ENCODE measurements around the gene CYB561A3. TPM values are rescaled to one million over a fixed set of nuclear protein-coding genes. Genes with fewer than 3 reads are reported as not detected.

Gene CYB561A3
- total RNA-seq, 6 donors from 2014 or later = 30.3 to 113 (median 50.4) TPM

DNA sequence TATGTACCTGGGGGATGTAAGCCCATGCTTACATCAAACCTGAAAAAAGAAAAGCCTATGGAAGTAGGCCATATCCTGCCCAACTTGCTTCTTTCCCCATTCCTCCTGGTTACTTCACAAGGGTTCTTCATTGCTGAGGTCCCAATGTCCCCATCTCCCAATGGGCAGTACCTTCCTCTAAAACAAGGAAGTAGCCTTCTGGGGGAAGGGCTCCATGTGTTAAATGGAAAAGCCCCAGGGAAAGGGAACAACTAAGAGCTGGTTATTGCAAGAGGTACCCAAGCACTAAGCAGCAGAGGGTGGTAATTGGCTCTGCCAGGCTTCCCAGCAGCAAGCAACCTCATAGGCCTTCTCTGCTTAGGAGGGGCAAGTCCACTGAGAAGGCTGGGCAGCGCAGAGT is 42.0 kb upstream of the CYB561A3 start:
- Histone ChIP-seq H3K27me3 (no peaks in the 10 kb centered on the region), H3K36me3 (peaks cover 24 to 81% (median 57%) of the 10 kb centered on the region in 4 donors), H3K4me3 (no peak overlapping the region), H3K4me1 (no peaks in the 10 kb centered on the region), H3K27ac (no peak overlapping the region), H3K9me3 (no peaks in the 10 kb centered on the region)
- WGBS, 2 donors = 93 to 95% methylated on average over 1 of the region's 1 CpG
- no peak for DNase-seq
- TF ChIP-seq POLR2AphosphoS5 (IDR thresholded peaks at IDR 0.05) (no peak), POLR2A (IDR thresholded peaks at IDR 0.05) (no peak), EP300 (IDR thresholded peaks at IDR 0.05) (no peak)
- TF ChIP-seq, protein P1, sequence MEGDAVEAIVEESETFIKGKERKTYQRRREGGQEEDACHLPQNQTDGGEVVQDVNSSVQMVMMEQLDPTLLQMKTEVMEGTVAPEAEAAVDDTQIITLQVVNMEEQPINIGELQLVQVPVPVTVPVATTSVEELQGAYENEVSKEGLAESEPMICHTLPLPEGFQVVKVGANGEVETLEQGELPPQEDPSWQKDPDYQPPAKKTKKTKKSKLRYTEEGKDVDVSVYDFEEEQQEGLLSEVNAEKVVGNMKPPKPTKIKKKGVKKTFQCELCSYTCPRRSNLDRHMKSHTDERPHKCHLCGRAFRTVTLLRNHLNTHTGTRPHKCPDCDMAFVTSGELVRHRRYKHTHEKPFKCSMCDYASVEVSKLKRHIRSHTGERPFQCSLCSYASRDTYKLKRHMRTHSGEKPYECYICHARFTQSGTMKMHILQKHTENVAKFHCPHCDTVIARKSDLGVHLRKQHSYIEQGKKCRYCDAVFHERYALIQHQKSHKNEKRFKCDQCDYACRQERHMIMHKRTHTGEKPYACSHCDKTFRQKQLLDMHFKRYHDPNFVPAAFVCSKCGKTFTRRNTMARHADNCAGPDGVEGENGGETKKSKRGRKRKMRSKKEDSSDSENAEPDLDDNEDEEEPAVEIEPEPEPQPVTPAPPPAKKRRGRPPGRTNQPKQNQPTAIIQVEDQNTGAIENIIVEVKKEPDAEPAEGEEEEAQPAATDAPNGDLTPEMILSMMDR (IDR thresholded peaks at IDR 0.05) = no peak
- ATAC-seq (ENCODE audit: low FRiP score in 2 of 2) = no peak

DNA sequence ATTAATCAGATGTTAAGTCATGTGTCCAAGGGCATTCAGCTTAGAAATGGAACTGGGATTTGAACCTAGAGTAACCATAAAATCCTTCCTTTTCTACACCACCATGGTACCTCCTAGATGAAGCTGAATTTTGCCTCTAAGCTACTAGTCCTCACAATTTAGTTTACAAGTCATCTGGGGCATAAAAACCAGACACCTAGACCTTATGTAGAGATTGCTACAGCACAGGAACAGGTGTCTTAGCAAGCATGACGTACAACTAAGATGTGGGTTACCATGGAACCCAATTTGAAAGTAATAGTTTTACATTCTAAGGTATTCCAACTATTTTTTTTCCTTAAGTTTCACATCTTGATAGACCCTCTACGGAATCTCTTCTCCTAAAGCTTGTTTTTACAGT is 39.9 kb upstream of the CYB561A3 start:
- TF ChIP-seq POLR2A (IDR thresholded peaks at IDR 0.05) (no peak), EP300 (IDR thresholded peaks at IDR 0.05) (no peak), POLR2AphosphoS5 (IDR thresholded peaks at IDR 0.05) (no peak)
- TF ChIP-seq, protein P1 (IDR thresholded peaks at IDR 0.05) = no peak
- Histone ChIP-seq H3K27me3 (no peaks in the 10 kb centered on the region), H3K27ac (no peak overlapping the region), H3K36me3 (peaks cover 21 to 74% (median 45%) of the 10 kb centered on the region in 4 donors), H3K4me3 (no peak overlapping the region), H3K4me1 (no peaks in the 10 kb centered on the region), H3K9me3 (no peaks in the 10 kb centered on the region)
- DNase-seq (no peak), ATAC-seq (ENCODE audit: low FRiP score in 2 of 2) (no peak)
- 86 to 95% methylated on average over 2 of the region's 2 CpGs for WGBS, 2 donors

DNA sequence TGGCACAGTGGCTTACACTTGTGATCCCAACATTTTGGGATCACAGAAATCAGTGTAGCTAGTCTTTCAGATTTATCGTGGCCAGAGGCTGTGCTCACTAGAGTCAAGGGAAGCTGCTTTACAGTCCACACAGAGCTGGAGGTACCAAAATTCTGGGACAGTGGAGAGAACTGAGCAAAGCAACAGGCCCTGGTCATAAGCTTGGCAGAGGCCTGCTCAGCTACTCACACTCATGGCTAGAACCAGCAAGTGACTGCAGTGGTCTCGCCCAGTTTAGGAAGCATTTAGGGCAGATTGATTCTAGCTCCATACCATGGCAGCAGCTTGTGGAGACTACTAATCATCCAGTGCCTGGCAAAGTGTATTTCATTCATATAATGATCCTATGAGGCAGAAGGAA is 39.5 kb upstream of the CYB561A3 start:
- H3K4me1 ChIP-seq = no peaks in the 10 kb centered on the region
- ATAC-seq (ENCODE audit: low FRiP score in 2 of 2) (no peak), DNase-seq (no peak)
- H3K9me3 ChIP-seq = no peaks in the 10 kb centered on the region
- no peak overlapping the region for H3K27ac ChIP-seq
- TF ChIP-seq POLR2A (IDR thresholded peaks at IDR 0.05) (no peak), EP300 (IDR thresholded peaks at IDR 0.05) (no peak), POLR2AphosphoS5 (IDR thresholded peaks at IDR 0.05) (no peak)
- TF ChIP-seq, protein P1 (IDR thresholded peaks at IDR 0.05) = no peak
- no peaks in the 10 kb centered on the region for H3K27me3 ChIP-seq
- WGBS, 2 donors = 82 to 100% methylated on average over 2 of the region's 2 CpGs
- peaks cover 21 to 73% (median 42%) of the 10 kb centered on the region in 4 donors for H3K36me3 ChIP-seq
- H3K4me3 ChIP-seq = no peak overlapping the region

DNA sequence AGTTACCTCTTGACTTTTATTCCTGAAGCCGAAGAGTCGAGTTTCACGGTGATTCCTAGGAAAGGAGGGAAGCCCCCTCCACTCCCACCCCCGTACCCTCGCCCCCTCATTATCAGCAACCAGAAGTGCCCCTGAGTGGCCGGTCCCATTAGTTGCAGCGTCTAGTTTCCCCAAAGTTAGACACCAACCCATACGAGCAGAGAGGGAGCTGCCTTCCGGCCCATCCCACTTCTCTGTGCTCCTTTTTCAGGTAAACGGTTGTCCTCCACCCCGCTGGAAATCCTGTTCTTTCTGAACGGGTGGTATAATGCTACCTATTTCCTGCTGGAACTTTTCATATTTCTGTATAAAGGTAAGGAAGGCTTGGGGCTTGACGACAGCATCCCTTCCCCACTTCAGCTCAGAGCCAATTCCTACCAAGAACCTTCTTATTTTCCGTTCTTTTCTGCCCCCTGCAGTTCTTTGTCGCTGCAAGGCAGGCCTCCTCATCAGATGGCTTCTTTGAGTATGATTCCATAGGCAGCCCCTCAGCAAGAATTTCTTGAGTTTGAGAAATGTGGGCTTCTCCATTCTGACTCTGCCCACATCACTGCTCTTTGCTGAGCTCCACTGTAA is 31.4 kb upstream of the CYB561A3 start:
- peaks cover 8 to 16% (median 10%) of the 10 kb centered on the region in 4 donors for H3K4me1 ChIP-seq
- no peaks in the 10 kb centered on the region for H3K9me3 ChIP-seq
- TF ChIP-seq EP300 (IDR thresholded peaks at IDR 0.05) = no peak
- TF ChIP-seq, protein P1 (IDR thresholded peaks at IDR 0.05) = no peak
- no peak for TF ChIP-seq POLR2AphosphoS5 (IDR thresholded peaks at IDR 0.05)
- no peak for TF ChIP-seq POLR2A (IDR thresholded peaks at IDR 0.05)
- 3 to 7% methylated on average over 14 to 15 of the region's 15 CpGs for WGBS, 2 donors
- H3K27ac ChIP-seq = peak overlapping the region; percentile 65 to 94 (median 86)
- H3K36me3 ChIP-seq = peaks cover 0 to 30% (median 8%) of the 10 kb centered on the region in 4 donors
- no peaks in the 10 kb centered on the region for H3K27me3 ChIP-seq
- no peak for DNase-seq
- ATAC-seq (ENCODE audit: low FRiP score in 2 of 2) = peak in 1 of 2 donors; percentile 25
- peak overlapping the region; percentile 48 to 80 (median 76) for H3K4me3 ChIP-seq

DNA sequence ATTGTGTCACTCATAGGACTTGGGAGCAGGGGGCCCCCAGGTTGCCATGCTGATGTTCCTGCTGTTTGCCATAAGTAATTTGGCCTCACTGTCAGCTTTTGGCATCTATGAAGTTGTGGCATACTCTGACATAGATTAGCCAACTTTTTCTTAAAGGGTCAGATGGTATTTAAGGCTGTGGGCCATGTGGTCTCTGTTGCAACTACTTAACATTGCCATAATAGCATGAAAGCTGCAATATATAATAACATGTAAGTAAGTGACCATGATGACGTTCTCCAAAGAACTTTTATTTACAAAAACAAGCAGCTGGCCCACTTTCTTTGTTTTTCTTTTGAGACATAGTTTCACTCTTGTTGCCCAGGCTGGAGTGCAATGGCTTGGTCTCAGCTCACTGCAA is 28.5 kb upstream of the CYB561A3 start:
- H3K4me1 ChIP-seq = peaks cover 13 to 23% (median 16%) of the 10 kb centered on the region in 4 donors
- no peak overlapping the region for H3K27ac ChIP-seq
- ATAC-seq (ENCODE audit: low FRiP score in 2 of 2) (no peak), DNase-seq (no peak)
- no peaks in the 10 kb centered on the region for H3K27me3 ChIP-seq
- H3K4me3 ChIP-seq = no peak overlapping the region
- H3K36me3 ChIP-seq = peaks cover 0 to 12% (median 3%) of the 10 kb centered on the region in 4 donors
- H3K9me3 ChIP-seq = no peaks in the 10 kb centered on the region
- TF ChIP-seq POLR2AphosphoS5 (IDR thresholded peaks at IDR 0.05) (no peak), EP300 (IDR thresholded peaks at IDR 0.05) (no peak), POLR2A (IDR thresholded peaks at IDR 0.05) (no peak)
- TF ChIP-seq, protein P1 (IDR thresholded peaks at IDR 0.05) = no peak
- 53 to 55% methylated on average over 1 of the region's 1 CpG for WGBS, 2 donors

All from upper lobe of left lung (tissue), 6 donors.